Skeletal muscle tissue (tissue), 4 donors: ENCODE data around the gene PLIN4. TPM values are rescaled to one million over a fixed set of nuclear protein-coding genes. Genes with fewer than 3 reads are reported as not detected.
A peak's percentile ranks its signal among the peaks of the same experiment; 100 is the strongest.
"Not testable (repeated sequence)": the region's sequence is repeated elsewhere in the genome, so short reads cannot be mapped to it uniquely, and the experiment has no call there.

Experiments
- H3K27ac ChIP-seq: one replicate; pipeline ENCODE4 v1.7.0; 2013; ENCODE audit warnings: mild to moderate bottlenecking, low read depth, low read length, inconsistent platforms
- H3K27me3 ChIP-seq, 3 donors: one replicate each; pipeline ENCODE4 v1.7.0; 2013; ENCODE audit warnings: low read length in 3 of 3; ENCODE audit not compliant: control insufficient read depth in 3 of 3, insufficient read depth in 3 of 3
- H3K36me3 ChIP-seq, 3 donors: one replicate each; pipeline ENCODE4 v1.7.0; 2013; ENCODE audit warnings: low read length in 3 of 3; ENCODE audit not compliant: control insufficient read depth in 3 of 3, insufficient read depth in 3 of 3
- H3K4me1 ChIP-seq, 3 donors: one replicate each; pipeline ENCODE4 v1.7.0; 2013; ENCODE audit warnings: low read length in 3 of 3, mild to moderate bottlenecking in 3 of 3; ENCODE audit not compliant: control insufficient read depth in 3 of 3, insufficient read depth in 3 of 3
- H3K4me3 ChIP-seq, 3 donors: one replicate each; pipeline ENCODE4 v1.7.0; 2013; ENCODE audit warnings: low read length in 3 of 3
- H3K9ac ChIP-seq, 3 donors: one replicate each; pipeline ENCODE4 v1.7.0; 2013; ENCODE audit warnings: low read length in 3 of 3, mild to moderate bottlenecking in 3 of 3, moderate library complexity in 2 of 3, low read depth in 1 of 3
- H3K9me3 ChIP-seq, 3 donors: one replicate each; pipeline ENCODE4 v1.7.0; 2013; ENCODE audit warnings: low read length in 3 of 3; ENCODE audit not compliant: control insufficient read depth in 3 of 3
- total RNA-seq: library from RNA; depleted of rRNA; stranded (reverse); fragments of >200 nt; gene quantifications from one replicate; pipeline ENCODE4 v1.2.3, GENCODE V29; 2014
- donor health status: Osteomylitis.

The PLIN4 gene
- total RNA-seq, 1 donor from 2014 or later = 15.7 TPM

DNA sequence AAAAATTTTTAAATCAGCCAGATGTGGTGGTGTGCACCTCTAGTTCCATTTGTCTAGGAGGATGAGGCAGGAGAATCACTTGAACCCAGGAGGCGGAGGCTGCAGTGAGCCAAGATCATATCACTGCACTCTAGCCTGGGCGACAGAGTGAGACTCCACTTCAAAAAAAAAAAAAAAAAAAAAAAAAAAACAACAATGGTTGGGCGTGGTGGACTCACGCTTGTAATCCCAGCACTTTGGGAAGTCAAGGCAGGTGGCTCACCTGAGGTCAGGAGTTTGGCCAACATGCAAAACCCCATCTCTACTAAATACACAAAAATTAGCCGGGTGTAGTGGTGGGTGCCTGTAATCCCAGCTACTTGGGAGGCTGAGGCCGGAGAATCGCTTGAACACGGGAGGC, 9.1 kb upstream of the PLIN4 start:
- peaks cover 0 to 21% (median 9%) of the 10 kb centered on the region in 3 donors for H3K4me1 ChIP-seq
- peaks cover 0 to 18% (median 4%) of the 10 kb centered on the region in 3 donors for H3K36me3 ChIP-seq
- H3K9me3 ChIP-seq, H3K27ac ChIP-seq, H3K27me3 ChIP-seq, H3K4me3 ChIP-seq, H3K9ac ChIP-seq: not testable (repeated sequence)

DNA sequence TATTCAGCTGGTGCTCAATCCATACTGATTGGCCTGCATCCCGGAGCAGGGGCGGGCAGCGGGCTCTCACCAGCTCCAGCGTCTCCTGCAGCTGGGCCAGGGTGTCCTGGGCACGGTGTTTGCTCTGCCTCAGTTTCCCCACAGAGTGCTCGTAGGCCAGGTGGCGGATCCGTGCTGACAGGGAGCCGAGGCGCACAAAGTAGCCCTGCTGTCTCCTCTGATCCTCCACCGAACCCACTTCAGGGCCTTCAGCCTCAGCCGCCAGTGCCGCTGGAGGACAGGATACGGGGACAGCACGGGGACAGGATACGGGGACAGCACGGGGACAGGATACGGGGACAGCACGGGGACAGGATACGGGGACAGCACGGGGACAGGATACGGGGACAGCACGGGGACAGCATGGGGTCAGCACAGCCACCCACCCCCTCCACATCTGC, 7.3 kb upstream of the PLIN4 start:
- H3K4me3 ChIP-seq = no peak overlapping the region
- H3K27me3 ChIP-seq = no peaks in the 10 kb centered on the region
- H3K9me3 ChIP-seq = no peaks in the 10 kb centered on the region
- no peak overlapping the region for H3K27ac ChIP-seq
- peak overlapping the region in 1 of 3 donors; percentile 16 for H3K9ac ChIP-seq
- peaks cover 0 to 14% (median 4%) of the 10 kb centered on the region in 3 donors for H3K4me1 ChIP-seq
- H3K36me3 ChIP-seq = peaks cover 0 to 31% (median 11%) of the 10 kb centered on the region in 3 donors

DNA sequence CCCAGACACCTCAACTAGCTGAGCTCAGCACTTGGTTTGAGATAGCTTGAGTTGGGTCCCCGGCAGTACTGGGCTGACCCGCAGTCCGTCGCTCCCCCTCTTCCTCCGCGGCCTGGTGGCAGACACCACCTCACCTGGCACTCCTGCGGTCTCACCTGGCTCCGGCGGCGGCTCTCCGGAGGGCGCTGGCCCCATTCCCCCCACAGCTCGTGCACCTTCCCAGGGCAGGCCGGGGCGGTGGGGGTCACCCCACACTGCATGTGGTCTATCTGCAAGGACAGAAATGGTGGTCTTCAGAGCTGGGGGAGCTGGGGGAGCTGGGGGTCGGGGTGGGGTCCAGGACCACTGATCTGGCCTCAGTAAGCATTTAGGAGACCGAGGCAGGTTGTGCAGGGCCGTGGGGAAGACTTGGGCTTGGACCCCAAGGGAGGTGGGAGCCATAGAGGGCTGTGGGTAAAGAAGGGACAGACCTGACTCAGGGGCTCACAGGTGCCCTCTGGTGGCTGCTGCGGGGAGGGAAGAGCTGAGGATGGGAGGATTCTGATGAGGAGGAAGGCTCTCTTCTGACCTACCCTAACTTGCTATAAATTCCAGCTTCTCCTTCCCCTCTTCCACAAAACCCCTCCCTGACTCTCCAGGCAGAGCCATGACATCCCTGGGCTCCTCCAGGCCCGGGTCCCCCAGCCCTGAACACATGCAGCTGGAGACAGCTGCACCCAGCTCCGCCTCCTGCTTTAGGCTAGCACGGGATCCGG, 6.7 kb upstream of the PLIN4 start:
- Histone ChIP-seq H3K36me3 (peaks cover 0 to 31% (median 11%) of the 10 kb centered on the region in 3 donors), H3K27ac (no peak overlapping the region), H3K4me3 (no peak overlapping the region), H3K4me1 (peaks cover 0 to 10% (median 4%) of the 10 kb centered on the region in 3 donors), H3K9me3 (no peaks in the 10 kb centered on the region), H3K27me3 (no peaks in the 10 kb centered on the region), H3K9ac (peak overlapping the region in 1 of 3 donors; percentile 16)

DNA sequence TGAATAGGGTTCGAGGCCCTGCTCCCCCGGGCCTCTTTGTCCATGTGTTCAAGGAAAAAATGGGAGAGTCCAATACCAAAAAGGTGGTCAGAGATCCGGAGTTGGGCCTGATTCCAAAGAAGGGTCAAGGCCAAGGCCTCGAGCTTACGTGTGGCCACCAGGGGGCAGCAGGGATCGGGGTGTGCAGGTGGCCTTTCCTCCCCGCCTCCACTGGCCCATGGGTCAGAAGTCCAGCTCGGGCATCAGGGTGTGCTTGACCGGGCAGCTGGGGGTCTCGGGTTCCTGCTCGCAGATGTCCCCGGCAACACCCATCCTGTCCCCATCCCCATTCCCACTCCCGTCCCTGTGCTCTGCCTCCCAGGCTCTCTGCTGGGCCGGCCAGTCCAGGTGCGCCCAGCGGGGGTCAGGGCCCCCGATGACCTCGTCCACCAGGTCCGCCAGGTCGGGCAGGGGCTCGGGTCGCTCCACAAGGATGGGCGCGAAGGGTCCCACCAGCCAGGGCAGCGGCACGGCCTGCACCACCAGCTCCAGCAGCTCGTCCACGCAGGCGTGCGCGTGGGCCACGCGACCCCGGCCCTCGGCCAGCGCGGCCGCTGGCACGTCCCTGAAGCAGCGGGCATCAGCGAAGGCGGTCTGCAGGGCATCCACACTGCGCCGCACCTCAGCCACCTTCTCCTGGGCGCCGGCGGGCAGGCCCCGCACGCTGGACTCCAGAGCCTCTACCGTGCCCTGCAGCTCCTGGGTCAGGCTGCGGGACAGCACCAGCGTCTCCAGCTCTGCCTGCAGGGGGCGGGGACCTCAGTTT, 5.2 kb upstream of the PLIN4 start:
- Histone ChIP-seq H3K9ac (no peak overlapping the region), H3K36me3 (peaks cover 0 to 28% (median 7%) of the 10 kb centered on the region in 3 donors), H3K27me3 (no peaks in the 10 kb centered on the region), H3K4me1 (peaks cover 9 to 22% (median 16%) of the 10 kb centered on the region in 3 donors), H3K9me3 (no peaks in the 10 kb centered on the region), H3K27ac (no peak overlapping the region), H3K4me3 (no peak overlapping the region)

DNA sequence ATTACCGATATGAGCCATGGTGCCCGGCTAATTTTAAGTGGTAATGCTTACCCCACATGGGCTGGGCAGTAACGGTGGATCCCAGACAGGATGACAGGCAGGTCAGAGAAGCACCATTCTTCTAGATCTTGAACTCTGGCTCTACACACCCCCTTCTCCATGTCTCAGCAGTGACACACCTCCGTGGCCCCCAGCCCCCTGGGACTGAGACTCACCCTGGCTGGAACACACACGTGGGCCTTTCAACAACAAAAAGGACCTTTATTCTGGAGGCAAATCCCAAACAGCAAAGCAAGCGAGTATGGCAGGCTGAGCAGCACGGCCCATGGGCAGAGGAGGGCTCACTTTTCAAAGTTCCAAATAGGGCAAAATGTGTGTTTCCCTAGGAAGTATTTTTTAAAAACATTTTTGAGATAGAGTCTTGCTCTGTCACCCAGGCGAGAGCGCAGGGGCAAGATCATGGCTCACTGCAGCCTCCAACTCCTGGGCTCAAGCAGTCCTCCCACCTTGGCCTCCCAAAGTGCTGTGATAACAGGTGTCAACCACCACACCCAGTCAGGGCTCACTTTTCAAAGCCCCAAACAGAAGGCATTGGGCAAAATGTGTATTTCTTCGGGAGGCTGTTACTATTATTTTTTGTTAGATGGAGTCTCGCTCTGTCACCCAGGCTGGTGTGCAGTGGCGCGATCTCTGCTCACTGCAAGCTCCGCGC, 4.2 kb upstream of the PLIN4 start:
- H3K27me3 ChIP-seq = peaks cover 0 to 2% (median 0%) of the 10 kb centered on the region in 3 donors
- H3K4me3 ChIP-seq = no peak overlapping the region
- no peak overlapping the region for H3K9ac ChIP-seq
- H3K9me3 ChIP-seq = no peaks in the 10 kb centered on the region
- H3K36me3 ChIP-seq = peaks cover 0 to 31% (median 7%) of the 10 kb centered on the region in 3 donors
- no peak overlapping the region for H3K27ac ChIP-seq
- peaks cover 9 to 32% (median 21%) of the 10 kb centered on the region in 3 donors for H3K4me1 ChIP-seq

DNA sequence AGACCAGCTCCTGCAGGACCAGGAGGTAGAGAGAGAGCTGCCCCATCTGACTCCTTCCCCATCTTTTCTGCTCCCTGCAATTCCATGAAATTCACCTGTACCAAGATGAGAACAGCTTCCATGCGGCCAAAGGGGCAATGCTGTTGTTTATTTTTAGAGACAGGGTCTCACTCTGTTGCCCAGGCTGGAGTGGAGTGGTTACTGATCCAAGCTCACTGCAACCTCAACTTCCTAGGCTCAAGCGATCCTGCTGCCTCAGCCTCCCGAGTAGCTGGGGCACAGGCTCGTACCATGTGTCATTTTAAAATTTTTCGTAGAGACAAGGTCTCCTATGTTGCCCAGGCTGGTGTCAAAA, 3.6 kb upstream of the PLIN4 start:
- H3K4me3 ChIP-seq = no peak overlapping the region
- no peaks in the 10 kb centered on the region for H3K9me3 ChIP-seq
- no peak overlapping the region for H3K27ac ChIP-seq
- H3K36me3 ChIP-seq = peaks cover 0 to 31% (median 7%) of the 10 kb centered on the region in 3 donors
- H3K9ac ChIP-seq = no peak overlapping the region
- peaks cover 9 to 37% (median 23%) of the 10 kb centered on the region in 3 donors for H3K4me1 ChIP-seq
- H3K27me3 ChIP-seq = peaks cover 0 to 2% (median 0%) of the 10 kb centered on the region in 3 donors

DNA sequence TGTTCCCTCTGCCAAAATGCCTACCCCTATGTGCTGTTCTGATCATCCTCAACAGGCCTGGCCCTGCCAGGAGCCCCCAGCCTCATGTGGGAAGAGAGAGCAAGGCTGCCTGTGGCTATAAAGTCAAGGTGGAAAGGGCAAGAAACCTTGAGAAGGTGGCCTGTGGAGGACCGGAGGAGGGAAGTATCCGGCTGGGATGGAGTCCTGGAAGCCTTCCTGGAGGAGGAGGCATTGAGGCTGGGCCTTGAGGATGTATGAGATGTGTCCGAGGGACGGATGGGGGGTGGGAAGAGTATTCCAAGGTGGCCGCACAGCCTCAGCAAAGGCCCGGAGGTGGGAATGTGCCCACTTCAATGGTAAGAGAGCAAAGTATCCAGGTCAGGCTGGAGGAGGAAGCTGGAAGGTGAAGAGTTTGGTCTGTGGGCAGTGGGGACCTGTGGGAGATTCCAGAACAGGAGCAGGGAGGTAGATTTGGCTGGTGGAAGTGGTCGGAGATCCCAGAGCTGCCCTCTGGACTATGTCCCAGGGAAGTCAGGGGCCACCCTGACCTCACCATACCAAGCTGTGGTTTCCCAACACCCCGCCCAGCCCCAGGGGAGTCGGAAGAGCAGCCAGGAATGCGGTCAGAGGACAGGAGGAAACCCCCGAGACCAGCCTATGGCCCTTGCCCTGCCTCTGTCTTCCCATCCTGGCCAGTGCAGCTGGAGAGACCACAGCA, 3.0 kb upstream of the PLIN4 start:
- Histone ChIP-seq H3K9ac (no peak overlapping the region), H3K27ac (no peak overlapping the region), H3K9me3 (no peaks in the 10 kb centered on the region), H3K4me1 (peaks cover 10 to 41% (median 25%) of the 10 kb centered on the region in 3 donors), H3K4me3 (no peak overlapping the region), H3K36me3 (peaks cover 0 to 30% (median 7%) of the 10 kb centered on the region in 3 donors), H3K27me3 (peaks cover 0 to 2% (median 0%) of the 10 kb centered on the region in 3 donors)

DNA sequence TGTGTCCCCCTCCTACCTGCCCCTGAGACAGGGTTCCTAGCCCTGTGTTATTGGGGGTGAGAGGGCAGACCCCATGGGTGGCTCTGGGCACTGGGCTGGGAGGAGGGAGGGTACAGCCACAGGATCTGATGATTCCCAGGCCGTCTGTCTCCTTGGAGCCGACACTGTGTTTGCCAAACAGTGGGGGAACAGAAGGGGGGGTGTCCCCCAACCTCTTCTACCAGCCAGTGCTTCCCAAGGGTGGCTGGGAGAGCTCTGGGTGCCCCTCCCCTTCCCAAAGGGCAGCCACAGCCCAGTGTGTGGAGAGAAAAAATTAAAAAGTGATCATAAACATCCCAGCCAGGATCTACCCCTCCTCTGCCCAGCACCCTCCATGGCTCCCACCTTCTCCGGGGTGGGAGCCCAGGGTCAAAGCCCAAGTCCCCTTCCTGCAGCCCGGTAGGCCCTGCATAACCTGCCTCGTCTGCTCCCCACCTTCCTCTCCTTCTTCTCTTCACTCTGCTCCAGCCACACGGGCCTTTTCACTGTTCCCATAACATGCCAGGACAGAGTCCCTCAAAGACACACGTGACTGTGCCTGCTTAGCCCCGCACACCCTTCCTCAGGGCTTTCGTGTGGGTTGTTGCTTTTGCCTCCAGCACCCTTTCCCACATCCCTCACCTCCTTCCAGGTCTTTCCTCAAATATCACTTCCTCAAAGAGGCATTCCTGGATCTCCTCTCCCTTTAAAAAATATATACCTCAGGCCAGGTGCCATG, 1.4 kb upstream of the PLIN4 start:
- Histone ChIP-seq H3K9me3 (no peaks in the 10 kb centered on the region), H3K4me1 (peaks cover 17 to 51% (median 35%) of the 10 kb centered on the region in 3 donors), H3K9ac (peak overlapping the region; percentile 19 to 98 (median 74)), H3K4me3 (no peak overlapping the region), H3K36me3 (peaks cover 3 to 27% (median 11%) of the 10 kb centered on the region in 3 donors), H3K27me3 (peaks cover 0 to 2% (median 0%) of the 10 kb centered on the region in 3 donors), H3K27ac (peak overlapping the region; percentile 99)

DNA sequence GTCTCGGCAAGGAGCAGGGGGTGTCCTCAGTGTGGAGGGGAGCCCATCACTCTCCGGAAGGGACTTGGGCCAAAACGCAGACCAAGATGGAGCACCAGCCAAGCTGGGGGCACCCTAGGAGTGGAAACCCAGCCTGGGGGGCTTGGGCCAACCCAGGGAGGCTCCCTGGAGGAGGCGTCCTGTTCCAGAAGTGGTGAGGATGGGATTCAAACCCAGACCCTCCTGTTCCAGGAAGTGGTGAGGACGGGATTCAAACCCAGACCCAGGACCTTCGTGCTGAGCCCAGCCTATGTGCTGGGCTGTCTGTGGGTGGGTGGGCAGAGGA, 848 bp upstream of the PLIN4 start:
- Histone ChIP-seq H3K9ac (peak overlapping the region; percentile 19 to 98 (median 74)), H3K36me3 (peaks cover 3 to 27% (median 11%) of the 10 kb centered on the region in 3 donors), H3K9me3 (no peaks in the 10 kb centered on the region), H3K27me3 (peaks cover 0 to 2% (median 0%) of the 10 kb centered on the region in 3 donors), H3K4me3 (peak overlapping the region in 2 of 3 donors; percentile 56 to 90), H3K4me1 (peaks cover 17 to 52% (median 35%) of the 10 kb centered on the region in 3 donors), H3K27ac (peak overlapping the region; percentile 99)
